Lung (tissue), 12 donors: Measurements from ENCODE around the gene ARID5B. TPM values are rescaled to one million over a fixed set of nuclear protein-coding genes. Genes with fewer than 3 reads are reported as not detected.

Experiments used
- ATAC-seq: fragments of 200-7000 bp; cut with Tn5 transposase; one replicate; pipeline ENCODE4 v1.9.1; 2020; ENCODE audit warnings: moderate number of reproducible peaks; ENCODE audit not compliant: insufficient read depth, low FRiP score
- DNase-seq, 3 donors: peaks; one replicate each; pipeline ENCODE4 v3.0.0-alpha.2; 2013 to 2017
- H3K27ac ChIP-seq, 2 donors: one replicate each; pipeline ENCODE4 v1.5.1; 2013; ENCODE audit warnings: mild to moderate bottlenecking in 2 of 2, moderate library complexity in 2 of 2, control low read depth in 1 of 2, inconsistent platforms in 1 of 2, low read depth in 1 of 2, low read length in 1 of 2
- H3K27me3 ChIP-seq, 3 donors: one replicate each; pipeline ENCODE4 v1.5.1; 2013; ENCODE audit warnings: low read length in 2 of 3; ENCODE audit not compliant: control insufficient read depth in 3 of 3, insufficient read depth in 3 of 3
- H3K36me3 ChIP-seq, 4 donors: one replicate each; pipeline ENCODE4 v1.5.1; 2013; ENCODE audit warnings: low read length in 4 of 4, mild to moderate bottlenecking in 1 of 4, moderate library complexity in 1 of 4; ENCODE audit not compliant: control insufficient read depth in 4 of 4, insufficient read depth in 4 of 4
- H3K4me1 ChIP-seq, 5 donors: one replicate each; pipeline ENCODE4 v1.5.1; 2013; ENCODE audit warnings: low read length in 5 of 5, mild to moderate bottlenecking in 2 of 5, moderate library complexity in 1 of 5; ENCODE audit not compliant: control insufficient read depth in 5 of 5, insufficient read depth in 5 of 5
- H3K4me3 ChIP-seq: one replicate; pipeline ENCODE4 v1.5.1; 2013; ENCODE audit warnings: mild to moderate bottlenecking, control low read depth, moderate library complexity
- H3K9ac ChIP-seq, 2 donors: one replicate each; pipeline ENCODE4 v1.5.1; 2013; ENCODE audit warnings: low read length in 2 of 2, control low read depth in 1 of 2; ENCODE audit not compliant: insufficient read depth in 1 of 2
- H3K9me3 ChIP-seq, 4 donors: one replicate each; pipeline ENCODE4 v1.5.1; 2013; ENCODE audit warnings: low read length in 3 of 4, mild to moderate bottlenecking in 1 of 4, moderate library complexity in 1 of 4; ENCODE audit not compliant: control insufficient read depth in 4 of 4, insufficient read depth in 3 of 4
- CTCF ChIP-seq: IDR thresholded peaks from 2 replicates; pipeline ENCODE4 v1.5.1; 2012; ENCODE audit warnings: mild to moderate bottlenecking; ENCODE audit errors: control extremely low read depth, extremely low read depth
- WGBS, 2 donors: extraction: QIAGEN DNeasy Blood & Tissue Kit; methylation state at CpG; one replicate each; pipeline ENCODE4 v1.1.7; 2013; 5-methylcytosine and 5-hydroxymethylcytosine counted together
- polyA plus RNA-seq, 2 donors: library from polyadenylated mRNA; stranded (reverse); fragments of 200-250 nt; gene quantifications; one replicate each; pipeline ENCODE4 v1.2.1, GENCODE V29; 2013
- total RNA-seq, 2 donors: library from RNA; depleted of rRNA in 1 of 2; stranded (reverse); fragments of >200 nt in 1 of 2; gene quantifications; one replicate each; pipeline ENCODE4 v1.2.1, GENCODE V29; 2014 to 2021
- donor health status: control.
- donor health status: control.
- donor health status: Bipolar disorder and iron deficiency.
- donor health status: healthy.
- donor health status: DM: yes; HTN: yes; CAD: no.

The ARID5B gene
- total and polyA plus RNA-seq, 4 donors, result 7.8 to 95.3 (median 22.0) TPM

GRCh38 chr10:62001898-62002297 lies 100.4 kb downstream of the ARID5B start:
- H3K9me3 ChIP-seq, result no peaks in the 10 kb centered on the region
- 60 to 74% methylated on average over 5 of the region's 5 CpGs for WGBS, 2 donors
- H3K9ac ChIP-seq, result no peak overlapping the region
- peaks cover 0 to 13% (median 3%) of the 10 kb centered on the region in 5 donors for H3K4me1 ChIP-seq
- ATAC-seq (no peak), DNase-seq (no peak)
- no peak for TF ChIP-seq CTCF
- no peak overlapping the region for H3K27ac ChIP-seq
- no peak overlapping the region for H3K4me3 ChIP-seq
- peaks cover 0 to 20% (median 6%) of the 10 kb centered on the region in 4 donors for H3K36me3 ChIP-seq
- no peaks in the 10 kb centered on the region for H3K27me3 ChIP-seq

- no peak for TF ChIP-seq CTCF
- Histone ChIP-seq H3K4me3 (no peak overlapping the region), H3K27ac (no peak overlapping the region), H3K9me3 (no peaks in the 10 kb centered on the region), H3K9ac (no peak overlapping the region), H3K36me3 (peaks cover 0 to 20% (median 6%) of the 10 kb centered on the region in 4 donors), H3K4me1 (peaks cover 3 to 13% (median 5%) of the 10 kb centered on the region in 5 donors), H3K27me3 (no peaks in the 10 kb centered on the region)
- DNase-seq (no peak), ATAC-seq (no peak)
- 78 to 85% methylated on average over 3 of the region's 3 CpGs for WGBS, 2 donors
These were observed 101.3 kb downstream of the ARID5B start for GRCh38 chr10:62002753-62003152.

- no peaks in the 10 kb centered on the region for H3K9me3 ChIP-seq
- no peak overlapping the region for H3K4me3 ChIP-seq
- H3K27me3 ChIP-seq, result no peaks in the 10 kb centered on the region
- H3K27ac ChIP-seq, result no peak overlapping the region
- peaks cover 0 to 16% (median 3%) of the 10 kb centered on the region in 4 donors for H3K36me3 ChIP-seq
- DNase-seq, result no peak
- peaks cover 5 to 17% (median 5%) of the 10 kb centered on the region in 5 donors for H3K4me1 ChIP-seq
- H3K9ac ChIP-seq, result no peak overlapping the region
- no peak for ATAC-seq
- 56 to 62% methylated on average over 3 of the region's 3 CpGs for WGBS, 2 donors
- no peak for TF ChIP-seq CTCF
These were observed 102.5 kb downstream of the ARID5B start for GRCh38 chr10:62004042-62004441.

GRCh38 chr10:62005281-62005680 lies 103.8 kb downstream of the ARID5B start:
- peak overlapping the region in 1 of 2 donors; percentile 45 for H3K27ac ChIP-seq
- peaks cover 4 to 20% (median 5%) of the 10 kb centered on the region in 5 donors for H3K4me1 ChIP-seq
- ATAC-seq (no peak), DNase-seq (no peak)
- peaks cover 0 to 10% (median 3%) of the 10 kb centered on the region in 4 donors for H3K36me3 ChIP-seq
- no peak overlapping the region for H3K9ac ChIP-seq
- H3K4me3 ChIP-seq, result no peak overlapping the region
- H3K9me3 ChIP-seq, result no peaks in the 10 kb centered on the region
- H3K27me3 ChIP-seq, result no peaks in the 10 kb centered on the region
- 92 to 97% methylated on average over 2 of the region's 2 CpGs for WGBS, 2 donors
- no peak for TF ChIP-seq CTCF
